HepG2 (cell line): ENCODE results near the gene C3orf22. TPM values are rescaled to one million over a fixed set of nuclear protein-coding genes. Genes with fewer than 3 reads are reported as not detected.

ENCODE experiments used
- ATF1 ChIP-seq: IDR thresholded peaks from 2 replicates; pipeline ENCODE4 v1.6.1; 2016; ENCODE audit warnings: mild to moderate bottlenecking, control low read depth
- CHD2 ChIP-seq: IDR thresholded peaks from 2 replicates; pipeline ENCODE4 v1.6.1; 2011; ENCODE audit warnings: low read depth, low read length, improper control_type of control experiment
- CHD4 ChIP-seq: fragments of 200-600 bp; sonication (generic); IDR thresholded peaks from 2 replicates; pipeline ENCODE4 v1.7.0; 2017; ENCODE audit warnings: mild to moderate bottlenecking, low read length, borderline replicate concordance
- FIP1L1 ChIP-seq: fragments of 200-400 bp; formaldehyde crosslinking; IDR thresholded peaks from 2 replicates; pipeline ENCODE4 v1.6.1; 2018; ENCODE audit warnings: low read depth, mild to moderate bottlenecking, low read length, moderate library complexity, borderline replicate concordance; ENCODE audit not compliant: insufficient read depth
- HOXD1 ChIP-seq: sonication (generic); formaldehyde crosslinking; IDR thresholded peaks from 2 replicates; pipeline ENCODE4 v1.5.0; 2020; ENCODE audit warnings: missing genetic modification reagents
- KAT2B ChIP-seq: fragments of 150-350 bp; IDR thresholded peaks from 2 replicates; pipeline ENCODE4 v1.6.1; 2014; ENCODE audit warnings: low read depth, low read length, borderline replicate concordance
- KMT2A ChIP-seq: sonication (generic); formaldehyde crosslinking; IDR thresholded peaks from 2 replicates; pipeline ENCODE4 v1.4.0; 2020; ENCODE audit warnings: missing genetic modification reagents
- NFAT5 ChIP-seq: sonication (generic); formaldehyde crosslinking; IDR thresholded peaks from 2 replicates; pipeline ENCODE4 v1.4.0; 2020; ENCODE audit warnings: missing genetic modification reagents
- PLSCR1 ChIP-seq: sonication (generic); formaldehyde crosslinking; IDR thresholded peaks from 2 replicates; pipeline ENCODE4 v1.5.0; 2020; ENCODE audit warnings: missing genetic modification reagents, mild to moderate bottlenecking, borderline replicate concordance
- THAP11 ChIP-seq: IDR thresholded peaks from 2 replicates; pipeline ENCODE4 v1.6.1; 2016; ENCODE audit warnings: missing biosample characterization, missing genetic modification reagents
- WIZ ChIP-seq: sonication (generic); formaldehyde crosslinking; IDR thresholded peaks from 2 replicates; pipeline ENCODE4 v1.5.1; 2020; ENCODE audit warnings: mild to moderate bottlenecking, missing genetic modification reagents
- ZFP91 ChIP-seq: sonication (generic); formaldehyde crosslinking; IDR thresholded peaks from 2 replicates; pipeline ENCODE4 v1.9.0; 2022; ENCODE audit warnings: missing genetic modification reagents, mild to moderate bottlenecking, borderline replicate concordance
- ZNF234 ChIP-seq: sonication (generic); formaldehyde crosslinking; conservative IDR thresholded peaks from 2 replicates; pipeline ENCODE4 v1.5.1; 2020; ENCODE audit warnings: mild to moderate bottlenecking, missing genetic modification reagents
- ZNF33A ChIP-seq: sonication (generic); formaldehyde crosslinking; IDR thresholded peaks from 2 replicates; pipeline ENCODE4 v1.5.1; 2020; ENCODE audit warnings: missing genetic modification reagents, mild to moderate bottlenecking, moderate library complexity, borderline replicate concordance
- ZNF558 ChIP-seq: sonication (generic); formaldehyde crosslinking; IDR thresholded peaks from 2 replicates; pipeline ENCODE4 v1.9.0; 2022; ENCODE audit warnings: mild to moderate bottlenecking, missing genetic modification reagents, borderline replicate concordance
- ZNF660 ChIP-seq: sonication (generic); formaldehyde crosslinking; IDR thresholded peaks from 2 replicates; pipeline ENCODE4 v1.5.1; 2020; ENCODE audit warnings: mild to moderate bottlenecking, low read depth, missing genetic modification reagents, borderline replicate concordance
- ZNF773 ChIP-seq: sonication (generic); formaldehyde crosslinking; IDR thresholded peaks from 2 replicates; pipeline ENCODE4 v1.4.0; 2020; ENCODE audit warnings: missing genetic modification reagents, borderline replicate concordance
- ZSCAN25 ChIP-seq: sonication (generic); formaldehyde crosslinking; IDR thresholded peaks from 2 replicates; pipeline ENCODE4 v1.8.0; 2022; ENCODE audit warnings: mild to moderate bottlenecking, missing genetic modification reagents
- ZUFSP ChIP-seq: sonication (generic); formaldehyde crosslinking; IDR thresholded peaks from 2 replicates; pipeline ENCODE4 v1.9.0; 2021; ENCODE audit warnings: missing genetic modification reagents, mild to moderate bottlenecking, borderline replicate concordance
- polyA plus RNA-seq, 8 experiments: library from polyadenylated mRNA; depleted of rRNA in 3 of 8; stranded (reverse) in 7 of 8; unstranded in 1 of 8; fragments of >200 nt; fragmentation: Illumina TruSeq in 4 of 8; extraction: Trizol in 4 of 8; gene quantifications; 2 replicates each; pipeline versions ENCODE4 v1.2.1 to v1.2.3, GENCODE V29; 2011 to 2016; ENCODE audit warnings: low read depth in 4 of 8, missing spikeins in 1 of 8, mixed read lengths in 1 of 8; ENCODE audit not compliant: insufficient read depth in 1 of 8
- total RNA-seq, 5 experiments: library from RNA; depleted of rRNA; stranded (reverse); fragments of >200 nt; fragmentation: Illumina TruSeq; extraction: Trizol; gene quantifications; 2 replicates each; pipeline ENCODE4 v1.2.3, GENCODE V29; 2016; ENCODE audit warnings: low read depth in 1 of 5

C3orf22 gene
- total and polyA plus RNA-seq, 2 of the 13 experiments (the other 11 are each of a cell fraction or from before 2014, with no cell fraction given): not detected

- TF ChIP-seq ZNF558 (CRISPR knock-in tag) (no peak; the same call in 1 of the 2 replicates), NFAT5 (CRISPR knock-in tag) (no peak), ZUFSP (CRISPR knock-in tag) (no peak), CHD2 (no peak), KMT2A (no peak), ZFP91 (peak; percentile 76; the same call in 1 of the 2 replicates), THAP11 (CRISPR knock-in tag) (no peak; the same call in 1 of the 2 replicates), KAT2B (no peak), ATF1 (CRISPR knock-in tag) (no peak), ZNF234 (CRISPR knock-in tag) (no peak; the same call in 1 of the 2 replicates), HOXD1 (no peak; the same call in 1 of the 2 replicates), ZNF660 (no peak), ZNF33A (CRISPR knock-in tag) (no peak), PLSCR1 (CRISPR knock-in tag) (no peak), WIZ (CRISPR knock-in tag) (peak; percentile 70), CHD4 (no peak), ZNF773 (CRISPR knock-in tag) (0 out of 2 replicates have a peak, but pooled peaks have one; percentile 29), ZSCAN25 (peak; percentile 82; the same call in 1 of the 2 replicates), FIP1L1 (0 out of 2 replicates have a peak, but pooled peaks have one; percentile 62)
These were observed 34.8 kb downstream of the C3orf22 start, which contains the start of gene CHST13 (continued) for GRCh38 chr3:126523745-126524428.
